ENCODE measurements around the gene KIF25. TPM values are rescaled to one million over a fixed set of nuclear protein-coding genes. Genes with fewer than 3 reads are reported as not detected.

Gene KIF25
- total RNA-seq, 1 experiment from 2014 or later = 0.59 TPM

DNA sequence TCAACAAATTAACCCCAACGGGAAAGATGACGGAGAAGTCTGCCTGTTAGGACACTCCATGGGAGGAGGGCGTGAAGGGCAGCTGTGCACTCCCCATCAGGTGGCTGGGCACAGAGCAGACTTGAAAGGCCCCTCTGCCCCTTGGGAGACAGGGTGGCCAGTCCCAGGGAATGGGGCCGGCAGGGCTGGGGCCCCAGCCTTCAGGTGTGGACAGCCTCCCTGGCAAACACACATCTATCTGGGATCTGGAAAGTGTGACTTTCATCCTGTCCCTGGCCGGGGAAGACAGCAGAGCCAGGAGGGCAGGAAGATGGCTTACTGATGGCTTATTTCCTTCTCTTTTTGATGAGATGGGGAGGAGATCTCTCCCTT, 86.0 kb downstream of the KIF25 start:
- Histone ChIP-seq H3K79me2 (ENCODE audit: insufficient read depth, low read length) (no peaks in the 10 kb centered on the region), H4K5ac (ENCODE audit: insufficient read length, low read depth, low read length) (no peak overlapping the region), H3K18ac (ENCODE audit: insufficient read length, low read depth, low read length) (no peak overlapping the region), H3K9ac (ENCODE audit: extremely low read depth, insufficient read length, low read length) (no peak overlapping the region), H4K8ac (replicated peaks; ENCODE audit: insufficient read length, low read depth, low read length) (no peak overlapping the region), H2BK120ac (ENCODE audit: low read depth, low read length, poor library complexity, severe bottlenecking) (no peak overlapping the region), H3K4me2 (ENCODE audit: insufficient read depth, insufficient read length, low read length) (no peak overlapping the region), H3K9me3 (ENCODE audit: control insufficient read depth, low read depth, low read length) (no peaks in the 10 kb centered on the region), H2BK12ac (ENCODE audit: insufficient read length, low read depth, low read length) (no peak overlapping the region), H4K91ac (ENCODE audit: insufficient read length, low read depth, low read length) (no peak overlapping the region), H3K4me1 (ENCODE audit: insufficient read depth, low read length) (no peaks in the 10 kb centered on the region), H3K56ac (ENCODE audit: insufficient read length, low read depth, low read length) (no peak overlapping the region), H3K14ac (ENCODE audit: insufficient read depth, low read length) (no peak overlapping the region), H2BK20ac (ENCODE audit: low read depth, low read length, poor library complexity, severe bottlenecking) (no peak overlapping the region), H2AFZ (ENCODE audit: low read length) (no peak overlapping the region), H4K20me1 (ENCODE audit: control insufficient read depth, insufficient read depth, insufficient read length) (no peaks in the 10 kb centered on the region), H3K4ac (ENCODE audit: low read depth, low read length) (no peak overlapping the region), H2AK5ac (ENCODE audit: insufficient read length, low read length) (no peak overlapping the region), H3K79me1 (ENCODE audit: insufficient read depth, low read depth, low read length, poor library complexity, severe bottlenecking) (no peaks in the 10 kb centered on the region), H3K27ac (ENCODE audit: insufficient read length, low read depth, low read length) (no peak overlapping the region), H3K23me2 (ENCODE audit: insufficient read length, low read depth, low read length, poor library complexity, severe bottlenecking) (no peaks in the 10 kb centered on the region), H2BK15ac (ENCODE audit: low read depth, low read length) (no peak overlapping the region), H3K27me3 (ENCODE audit: insufficient read depth, low read length) (no peaks in the 10 kb centered on the region), H3K23ac (ENCODE audit: insufficient read length, low read depth, low read length) (no peak overlapping the region), H2BK5ac (ENCODE audit: insufficient read length, low read length) (no peak overlapping the region), H3T11ph (ENCODE audit: low read length) (no peak overlapping the region)
- peaks cover 2% of the 10 kb centered on the region; the same call in 1 of the 2 replicates for H3K27me3 Mint-ChIP-seq (ENCODE audit: low read depth)
- no peak for DNase-seq
- H3K4me1 Mint-ChIP-seq = peaks cover 8 to 34% of the 10 kb centered on the region in 2 experiments
- H3K36me3 Mint-ChIP-seq (ENCODE audit: insufficient read depth in 1 of 3, low read depth in 3 of 3) = no peaks in the 10 kb centered on the region
- WGBS (ENCODE audit: extremely low coverage, insufficient read length, low lambda C conversion rate) = no CpG with 5 or more reads among the region's 5 CpGs
- TF ChIP-seq, protein P1, sequence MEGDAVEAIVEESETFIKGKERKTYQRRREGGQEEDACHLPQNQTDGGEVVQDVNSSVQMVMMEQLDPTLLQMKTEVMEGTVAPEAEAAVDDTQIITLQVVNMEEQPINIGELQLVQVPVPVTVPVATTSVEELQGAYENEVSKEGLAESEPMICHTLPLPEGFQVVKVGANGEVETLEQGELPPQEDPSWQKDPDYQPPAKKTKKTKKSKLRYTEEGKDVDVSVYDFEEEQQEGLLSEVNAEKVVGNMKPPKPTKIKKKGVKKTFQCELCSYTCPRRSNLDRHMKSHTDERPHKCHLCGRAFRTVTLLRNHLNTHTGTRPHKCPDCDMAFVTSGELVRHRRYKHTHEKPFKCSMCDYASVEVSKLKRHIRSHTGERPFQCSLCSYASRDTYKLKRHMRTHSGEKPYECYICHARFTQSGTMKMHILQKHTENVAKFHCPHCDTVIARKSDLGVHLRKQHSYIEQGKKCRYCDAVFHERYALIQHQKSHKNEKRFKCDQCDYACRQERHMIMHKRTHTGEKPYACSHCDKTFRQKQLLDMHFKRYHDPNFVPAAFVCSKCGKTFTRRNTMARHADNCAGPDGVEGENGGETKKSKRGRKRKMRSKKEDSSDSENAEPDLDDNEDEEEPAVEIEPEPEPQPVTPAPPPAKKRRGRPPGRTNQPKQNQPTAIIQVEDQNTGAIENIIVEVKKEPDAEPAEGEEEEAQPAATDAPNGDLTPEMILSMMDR (conservative IDR thresholded peaks at IDR 0.05) = no peak
- no peak overlapping the region for H3K4me3 Mint-ChIP-seq
- no peak overlapping the region for H3K27ac Mint-ChIP-seq
- no peaks in the 10 kb centered on the region for H3K9me3 Mint-ChIP-seq

Measured in H9 (cell line).